ENCODE data around the gene VSNL1. TPM values are rescaled to one million over a fixed set of nuclear protein-coding genes. Genes with fewer than 3 reads are reported as not detected.

VSNL1 gene
- polyA plus RNA-seq, 1 of the 3 experiments (the other 2 are of a cell fraction), result 1.3 TPM

DNA sequence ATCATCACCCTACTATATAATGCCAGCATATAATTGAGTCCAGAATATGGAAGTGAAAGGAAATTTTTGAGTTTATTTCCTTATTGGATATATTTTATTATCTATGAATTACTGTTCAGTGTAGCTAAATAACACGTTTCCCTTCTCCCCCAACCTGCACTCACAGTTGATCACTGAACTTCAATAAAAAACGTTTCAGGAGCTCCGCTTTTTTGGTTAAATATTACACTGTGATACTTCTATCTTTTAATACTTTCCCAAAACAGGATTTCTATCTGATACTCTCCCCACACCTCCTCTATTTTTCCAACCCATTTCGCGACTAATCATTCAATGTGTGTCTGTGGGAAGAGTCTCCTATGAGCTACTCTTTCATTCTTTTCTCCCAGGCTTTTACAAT is 7.2 kb downstream of the VSNL1 start:
- WGBS (ENCODE audit: low lambda C conversion rate), result 63% methylated on average over 5 of the region's 5 CpGs
- no peak for TF ChIP-seq FOXM1 (IDR thresholded peaks at IDR 0.05; ENCODE audit: low read depth)
- TF ChIP-seq JUND (IDR thresholded peaks at IDR 0.05), result no peak
- no peak for TF ChIP-seq ELF1 (IDR thresholded peaks at IDR 0.05)
- no peak for TF ChIP-seq EP300 (IDR thresholded peaks at IDR 0.05; ENCODE audit: borderline replicate concordance in 1 of 2, low read depth in 1 of 2, low read length in 1 of 2)
- TF ChIP-seq EZH2phosphoT487 (IDR thresholded peaks at IDR 0.05; ENCODE audit: borderline replicate concordance, low read depth), result no peak
- no peak for TF ChIP-seq RCOR1 (IDR thresholded peaks at IDR 0.05; ENCODE audit: low read length)
- TF ChIP-seq MXI1 (IDR thresholded peaks at IDR 0.05; ENCODE audit: low read depth, low read length), result no peak
- TF ChIP-seq, protein P1, sequence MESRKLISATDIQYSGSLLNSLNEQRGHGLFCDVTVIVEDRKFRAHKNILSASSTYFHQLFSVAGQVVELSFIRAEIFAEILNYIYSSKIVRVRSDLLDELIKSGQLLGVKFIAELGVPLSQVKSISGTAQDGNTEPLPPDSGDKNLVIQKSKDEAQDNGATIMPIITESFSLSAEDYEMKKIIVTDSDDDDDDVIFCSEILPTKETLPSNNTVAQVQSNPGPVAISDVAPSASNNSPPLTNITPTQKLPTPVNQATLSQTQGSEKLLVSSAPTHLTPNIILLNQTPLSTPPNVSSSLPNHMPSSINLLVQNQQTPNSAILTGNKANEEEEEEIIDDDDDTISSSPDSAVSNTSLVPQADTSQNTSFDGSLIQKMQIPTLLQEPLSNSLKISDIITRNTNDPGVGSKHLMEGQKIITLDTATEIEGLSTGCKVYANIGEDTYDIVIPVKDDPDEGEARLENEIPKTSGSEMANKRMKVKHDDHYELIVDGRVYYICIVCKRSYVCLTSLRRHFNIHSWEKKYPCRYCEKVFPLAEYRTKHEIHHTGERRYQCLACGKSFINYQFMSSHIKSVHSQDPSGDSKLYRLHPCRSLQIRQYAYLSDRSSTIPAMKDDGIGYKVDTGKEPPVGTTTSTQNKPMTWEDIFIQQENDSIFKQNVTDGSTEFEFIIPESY (IDR thresholded peaks at IDR 0.05; ENCODE audit: borderline replicate concordance, low read depth), result no peak
- no peak for TF ChIP-seq RFX5 (IDR thresholded peaks at IDR 0.05; ENCODE audit: low read length)
- TF ChIP-seq FOSL2 (IDR thresholded peaks at IDR 0.05; ENCODE audit: borderline replicate concordance, low read depth), result no peak
- no peak for TF ChIP-seq TEAD4 (IDR thresholded peaks at IDR 0.05; ENCODE audit: borderline replicate concordance, insufficient read depth)
- H3K36me3 ChIP-seq (replicated peaks in 1 of 2; ENCODE audit: control insufficient read depth in 1 of 2, insufficient read depth in 2 of 2, low read length in 1 of 2), result no peaks in the 10 kb centered on the region
- ChIA-PET CTCF (interaction anchor here (0.6 to 0.9 kb wide), 2 partner anchors 9 to 10 kb away, joined by 3 to 4 read pairs; no protein-coding TSS in a partner anchor), POLR2A (no interaction called here)
- no peak overlapping the region for H3K9ac ChIP-seq
- no peak overlapping the region for H3K4me2 ChIP-seq
- no peak for DNase-seq
- H2AFZ ChIP-seq (ENCODE audit: low read depth), result no peak overlapping the region
- H3K27ac ChIP-seq (ENCODE audit: low read depth in 2 of 2, low read length in 1 of 2), result no peak overlapping the region
- peaks cover 7% of the 10 kb centered on the region; the same call in 1 of the 2 replicates for H3K27me3 ChIP-seq (ENCODE audit: insufficient read depth)
- no peaks in the 10 kb centered on the region for H3F3A ChIP-seq (replicated peaks; ENCODE audit: insufficient read depth)
- no peaks in the 10 kb centered on the region for H3K9me3 ChIP-seq
- no peaks in the 10 kb centered on the region for H4K20me1 ChIP-seq (ENCODE audit: insufficient read depth)
- no peak overlapping the region for H3K4me3 ChIP-seq (ENCODE audit: low read depth in 2 of 2, low read length in 1 of 2)
- H3K79me2 ChIP-seq (ENCODE audit: insufficient read depth), result no peaks in the 10 kb centered on the region
- H3K4me1 ChIP-seq (ENCODE audit: control insufficient read depth in 1 of 2, insufficient read depth in 2 of 2, low read depth in 1 of 2, low read length in 1 of 2), result no peaks in the 10 kb centered on the region
- H3K9me2 ChIP-seq, result no peaks in the 10 kb centered on the region

DNA sequence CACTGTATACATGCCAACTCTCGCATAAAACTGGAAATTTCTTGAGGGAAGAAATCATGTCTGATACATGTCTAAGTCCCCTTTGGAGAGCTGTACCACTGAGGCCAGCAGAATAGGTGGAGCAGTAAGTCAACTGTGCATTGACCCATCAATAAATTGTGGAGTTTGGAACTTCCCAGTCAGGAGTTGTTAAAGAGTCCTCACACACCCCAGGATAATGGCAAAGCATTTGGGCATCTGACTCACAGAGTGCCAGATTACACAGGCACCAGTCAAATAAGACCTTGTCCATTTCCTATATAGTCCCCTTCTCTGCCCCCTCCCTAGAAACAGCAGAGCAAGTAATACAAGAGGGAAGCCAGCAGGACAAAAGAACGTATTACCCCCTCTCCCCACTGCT is 10.4 kb downstream of the VSNL1 start:
- no peaks in the 10 kb centered on the region for H3K9me3 ChIP-seq
- no peaks in the 10 kb centered on the region for H3K79me2 ChIP-seq (ENCODE audit: insufficient read depth)
- H3K4me2 ChIP-seq, result no peak overlapping the region
- H3K4me1 ChIP-seq (ENCODE audit: control insufficient read depth in 1 of 2, insufficient read depth in 2 of 2, low read depth in 1 of 2, low read length in 1 of 2), result no peaks in the 10 kb centered on the region
- TF ChIP-seq, protein P2, sequence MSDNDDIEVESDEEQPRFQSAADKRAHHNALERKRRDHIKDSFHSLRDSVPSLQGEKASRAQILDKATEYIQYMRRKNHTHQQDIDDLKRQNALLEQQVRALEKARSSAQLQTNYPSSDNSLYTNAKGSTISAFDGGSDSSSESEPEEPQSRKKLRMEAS (IDR thresholded peaks at IDR 0.05; ENCODE audit: low read depth), result no peak
- TF ChIP-seq EP300 (IDR thresholded peaks at IDR 0.05; ENCODE audit: borderline replicate concordance in 1 of 2, low read depth in 1 of 2, low read length in 1 of 2), result no peak
- no peak for TF ChIP-seq MXI1 (IDR thresholded peaks at IDR 0.05; ENCODE audit: low read depth, low read length)
- no peak for TF ChIP-seq NRF1 (IDR thresholded peaks at IDR 0.05; ENCODE audit: low read depth, low read length)
- TF ChIP-seq, protein P3, sequence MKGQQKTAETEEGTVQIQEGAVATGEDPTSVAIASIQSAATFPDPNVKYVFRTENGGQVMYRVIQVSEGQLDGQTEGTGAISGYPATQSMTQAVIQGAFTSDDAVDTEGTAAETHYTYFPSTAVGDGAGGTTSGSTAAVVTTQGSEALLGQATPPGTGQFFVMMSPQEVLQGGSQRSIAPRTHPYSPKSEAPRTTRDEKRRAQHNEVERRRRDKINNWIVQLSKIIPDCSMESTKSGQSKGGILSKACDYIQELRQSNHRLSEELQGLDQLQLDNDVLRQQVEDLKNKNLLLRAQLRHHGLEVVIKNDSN (IDR thresholded peaks at IDR 0.05; ENCODE audit: borderline replicate concordance, low read depth), result no peak
- TF ChIP-seq SMC3 (IDR thresholded peaks at IDR 0.05; ENCODE audit: low read depth, low read length), result no peak
- TF ChIP-seq TEAD4 (IDR thresholded peaks at IDR 0.05; ENCODE audit: borderline replicate concordance, insufficient read depth), result no peak
- TF ChIP-seq FOXJ3 (CRISPR knock-in tag; IDR thresholded peaks at IDR 0.05), result no peak
- TF ChIP-seq, protein P1 (IDR thresholded peaks at IDR 0.05; ENCODE audit: borderline replicate concordance, low read depth), result no peak
- TF ChIP-seq SIN3A (IDR thresholded peaks at IDR 0.05; ENCODE audit: borderline replicate concordance, low read depth, low read length), result no peak
- TF ChIP-seq, protein P4, sequence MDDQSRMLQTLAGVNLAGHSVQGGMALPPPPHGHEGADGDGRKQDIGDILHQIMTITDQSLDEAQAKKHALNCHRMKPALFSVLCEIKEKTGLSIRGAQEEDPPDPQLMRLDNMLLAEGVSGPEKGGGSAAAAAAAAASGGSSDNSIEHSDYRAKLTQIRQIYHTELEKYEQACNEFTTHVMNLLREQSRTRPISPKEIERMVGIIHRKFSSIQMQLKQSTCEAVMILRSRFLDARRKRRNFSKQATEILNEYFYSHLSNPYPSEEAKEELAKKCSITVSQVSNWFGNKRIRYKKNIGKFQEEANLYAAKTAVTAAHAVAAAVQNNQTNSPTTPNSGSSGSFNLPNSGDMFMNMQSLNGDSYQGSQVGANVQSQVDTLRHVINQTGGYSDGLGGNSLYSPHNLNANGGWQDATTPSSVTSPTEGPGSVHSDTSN (IDR thresholded peaks at IDR 0.05), result no peak
- no peak for TF ChIP-seq RCOR1 (IDR thresholded peaks at IDR 0.05; ENCODE audit: low read length)
- no peak for TF ChIP-seq POLR2AphosphoS5 (IDR thresholded peaks at IDR 0.05; ENCODE audit: low read depth, low read length)
- TF ChIP-seq GATA2 (CRISPR knock-in tag; IDR thresholded peaks at IDR 0.05), result no peak
- no peak for TF ChIP-seq NFIC (IDR thresholded peaks at IDR 0.05; ENCODE audit: borderline replicate concordance)
- WGBS (ENCODE audit: low lambda C conversion rate), result 59% methylated on average over 2 of the region's 2 CpGs
- H4K20me1 ChIP-seq (ENCODE audit: insufficient read depth), result no peaks in the 10 kb centered on the region
- H3K27me3 ChIP-seq (ENCODE audit: insufficient read depth), result no peaks in the 10 kb centered on the region
- no peak overlapping the region for H2AFZ ChIP-seq (ENCODE audit: low read depth)
- H3K9me2 ChIP-seq, result no peaks in the 10 kb centered on the region
- ChIA-PET POLR2A (no interaction called here), CTCF (interaction anchor here (0.7 kb wide), 1 partner anchor 10 kb away, joined by 3 read pairs; no protein-coding TSS in a partner anchor)
- H3K9ac ChIP-seq, result no peak overlapping the region
- no peak overlapping the region for H3K27ac ChIP-seq (ENCODE audit: low read depth in 2 of 2, low read length in 1 of 2)
- no peaks in the 10 kb centered on the region for H3K36me3 ChIP-seq (replicated peaks in 1 of 2; ENCODE audit: control insufficient read depth in 1 of 2, insufficient read depth in 2 of 2, low read length in 1 of 2)
- no peak overlapping the region for H3K4me3 ChIP-seq (ENCODE audit: low read depth in 2 of 2, low read length in 1 of 2)
- no peak for DNase-seq
- H3F3A ChIP-seq (replicated peaks; ENCODE audit: insufficient read depth), result no peaks in the 10 kb centered on the region

Measured in SK-N-SH (cell line).